K562 (cell line): ENCODE results near the gene SP6. TPM values are rescaled to one million over a fixed set of nuclear protein-coding genes. Genes with fewer than 3 reads are reported as not detected.

ENCODE experiments used
- ATAC-seq: fragments of 200-7000 bp; cut with Tn5 transposase; 3 replicates; pipeline ENCODE4 v1.9.1; 2020; ENCODE audit warnings: moderate library complexity
- BruUV-seq: library from RNA; stranded (reverse); fragments of 400-500 nt; replicated peaks from 2 replicates; lab custom pipeline; 2021; lab: Mats Ljungman, UMichigan
- CTCF ChIA-PET: fragments of 300-600 bp; formaldehyde crosslinking; extraction: SDS; loops from one replicate; lab custom pipeline; 2021; ENCODE audit warnings: low intra/inter-chr PET ratio; lab: Yijun Ruan, JAX
- POLR2A ChIA-PET: fragments of 300-600, 350-650 bp; sonication (Branson Sonifier 250); formaldehyde crosslinking; extraction: SDS; loops from one replicate; lab custom pipeline; 2021; ENCODE audit warnings: antibody characterized with exemption, inconsistent platforms; lab: Yijun Ruan, JAX
- DNase-seq, 4 experiments: peaks; one replicate each; pipeline versions ENCODE4 v3.0.0 to v3.0.0-alpha.2; 2011 to 2018; ENCODE audit warnings: low spot score in 3 of 4, mixed read lengths in 3 of 4; ENCODE audit errors: extremely low read depth in 1 of 4
- FAIRE-seq: peaks from 2 replicates; lab custom pipeline; 2011; peaks lifted over from hg19 to GRCh38; lab: Jason Lieb, UNC
- H2AFZ ChIP-seq: 2 replicates; pipeline ENCODE4 v1.6.0; 2011; ENCODE audit warnings: low read depth, low read length, control low read depth, inconsistent platforms
- H3K27ac ChIP-seq: fragments of 200-600 bp; 3 replicates; pipeline ENCODE4 v1.8.0; 2011; ENCODE audit warnings: low read depth, mild to moderate bottlenecking, control low read depth, inconsistent platforms, low read length, moderate library complexity, mixed read lengths; ENCODE audit errors: extremely low read depth
- H3K27me3 ChIP-seq, 2 experiments: fragments of 300-600 bp in 1 of 2; 2 replicates in 1 of 2; 3 replicates in 1 of 2; pipeline versions ENCODE4 v1.6.0 to v1.8.0; 2011; ENCODE audit warnings: inconsistent platforms in 2 of 2, low read length in 2 of 2, mild to moderate bottlenecking in 1 of 2, mixed read lengths in 1 of 2, moderate library complexity in 1 of 2; ENCODE audit not compliant: control insufficient read depth in 2 of 2, insufficient read depth in 2 of 2
- H3K36me3 ChIP-seq: fragments of 300-600 bp; 3 replicates; pipeline ENCODE4 v1.8.0; 2011; ENCODE audit warnings: mild to moderate bottlenecking, low read length, inconsistent platforms; ENCODE audit not compliant: control insufficient read depth, insufficient read depth
- H3K4me1 ChIP-seq, 2 experiments: fragments of 200-600 bp in 1 of 2; replicated peaks in 1 of 2; 2 replicates in 1 of 2; 3 replicates in 1 of 2; pipeline versions ENCODE4 v1.5.1 to v1.8.0; 2011; ENCODE audit warnings: inconsistent platforms in 2 of 2, low read length in 2 of 2, mild to moderate bottlenecking in 1 of 2, mixed read lengths in 1 of 2, moderate library complexity in 1 of 2; ENCODE audit not compliant: control insufficient read depth in 2 of 2, insufficient read depth in 2 of 2
- H3K4me2 ChIP-seq: 2 replicates; pipeline ENCODE4 v1.6.1; 2011; ENCODE audit warnings: low read length, control low read depth, inconsistent platforms, mixed read lengths; ENCODE audit not compliant: insufficient read depth
- H3K4me3 ChIP-seq: fragments of 200-600 bp; sonication (generic), shearing (Covaris generic); 2 replicates; pipeline ENCODE4 v1.5.1; 2016; ENCODE audit warnings: control low read depth, inconsistent platforms
- H3K79me2 ChIP-seq: fragments of 200-600 bp; 3 replicates; pipeline ENCODE4 v1.8.0; 2011; ENCODE audit warnings: low read length, inconsistent platforms; ENCODE audit not compliant: control insufficient read depth, insufficient read depth
- H3K9ac ChIP-seq, 2 experiments: 2 replicates each; pipeline versions ENCODE4 v1.6.0 to v1.6.1; 2011; ENCODE audit warnings: low read depth in 2 of 2, low read length in 2 of 2, control low read depth in 1 of 2, inconsistent platforms in 1 of 2, mild to moderate bottlenecking in 1 of 2, mixed read lengths in 1 of 2; ENCODE audit not compliant: insufficient read depth in 1 of 2
- H3K9me1 ChIP-seq: one replicate; pipeline ENCODE4 v1.6.0; 2011; ENCODE audit warnings: inconsistent platforms, mild to moderate bottlenecking, low read length, moderate library complexity; ENCODE audit not compliant: control insufficient read depth, insufficient read depth
- H3K9me3 ChIP-seq: replicated peaks from 2 replicates; pipeline ENCODE4 v1.5.1; 2011; ENCODE audit warnings: low read depth, low read length, inconsistent platforms; ENCODE audit not compliant: control insufficient read depth, insufficient read depth
- H4K20me1 ChIP-seq: replicated peaks from 2 replicates; pipeline ENCODE4 v1.6.1; 2011; ENCODE audit warnings: low read length, inconsistent platforms, mixed read lengths; ENCODE audit not compliant: control insufficient read depth, insufficient read depth
- ESRRA ChIP-seq: fragments of 450-650 bp; IDR thresholded peaks from 2 replicates; pipeline ENCODE4 v1.6.1; 2014; ENCODE audit warnings: low read depth, mild to moderate bottlenecking, moderate library complexity, borderline replicate concordance
- FOXA3 ChIP-seq, 2 experiments: fragments of 450-650 bp in 1 of 2; sonication (generic) in 1 of 2; formaldehyde crosslinking; IDR thresholded peaks in 1 of 2; conservative IDR thresholded peaks in 1 of 2; 2 replicates each; pipeline versions ENCODE4 v1.4.0 to v1.8.0; 2020 to 2022; ENCODE audit warnings: mild to moderate bottlenecking in 2 of 2, missing genetic modification reagents in 1 of 2
- ZNF263 ChIP-seq: sonication (generic); formaldehyde crosslinking; IDR thresholded peaks from 2 replicates; pipeline ENCODE4 v1.8.0; 2022; ENCODE audit warnings: mild to moderate bottlenecking, missing genetic modification reagents, borderline replicate concordance
- ZNF699 ChIP-seq: fragments of 250-450 bp; sonication (Bioruptor Pico); IDR thresholded peaks from 2 replicates; pipeline ENCODE4 v1.8.0; 2021; ENCODE audit warnings: mild to moderate bottlenecking, moderate library complexity; ENCODE audit not compliant: insufficient replicate concordance
- WGBS: fragments of 100-300 bp; shearing (Covaris generic); methylation state at CpG from one replicate; pipeline ENCODE4 v1.1.6; 2016; ENCODE audit warnings: low coverage, mixed read lengths; ENCODE audit not compliant: insufficient coverage; ENCODE audit errors: missing lambda C conversion rate; 5-methylcytosine and 5-hydroxymethylcytosine counted together
- in situ Hi-C: fragments of 300-500 bp; cut with MboI; formaldehyde crosslinking; loops from 4 replicates; pipeline ENCODE4 v1.15.0; 2018; ENCODE audit warnings: inconsistent platforms, mixed read lengths
- intact Hi-C: fragments of 100-400 bp; cut with micrococcal nuclease; formaldehyde crosslinking; loops from 2 replicates; pipeline ENCODE4 v1.14.2; 2022
- polyA plus RNA-seq, 8 experiments: library from polyadenylated mRNA; depleted of rRNA in 4 of 8; stranded (reverse) in 5 of 8; unstranded in 3 of 8; fragments of >200 nt; fragmentation: Nextera tagmentation in 2 of 8; fragmentation: Illumina TruSeq in 1 of 8; extraction: Ambion mirVana in 2 of 8; extraction: Trizol in 1 of 8; gene quantifications; 2 replicates each; pipeline versions ENCODE4 v1.2.1 to v1.2.3, GENCODE V29; 2011 to 2014; ENCODE audit warnings: inconsistent platforms in 1 of 8, missing spikeins in 1 of 8
- total RNA-seq, 7 experiments: library from RNA; depleted of rRNA in 6 of 7; stranded (reverse); fragments of >200 nt in 6 of 7; fragmentation: Illumina TruSeq in 2 of 7; extraction: Trizol in 2 of 7; gene quantifications; 2 replicates each; pipeline versions ENCODE4 v1.2.1 to v1.2.3, GENCODE V29; 2011 to 2021; ENCODE audit warnings: low replicate concordance in 1 of 7
- TF ChIP-seq, protein P1 (sequence below): fragments of 450-650 bp; IDR thresholded peaks from 2 replicates; pipeline ENCODE4 v1.6.1; 2016; ENCODE audit warnings: low read depth, mild to moderate bottlenecking, moderate library complexity

Gene SP6
- total and polyA plus RNA-seq, 9 of the 15 experiments (the other 6 are each of a cell fraction or from before 2014, with no cell fraction given) = 0.11 to 7.9 (median 2.2) TPM

DNA sequence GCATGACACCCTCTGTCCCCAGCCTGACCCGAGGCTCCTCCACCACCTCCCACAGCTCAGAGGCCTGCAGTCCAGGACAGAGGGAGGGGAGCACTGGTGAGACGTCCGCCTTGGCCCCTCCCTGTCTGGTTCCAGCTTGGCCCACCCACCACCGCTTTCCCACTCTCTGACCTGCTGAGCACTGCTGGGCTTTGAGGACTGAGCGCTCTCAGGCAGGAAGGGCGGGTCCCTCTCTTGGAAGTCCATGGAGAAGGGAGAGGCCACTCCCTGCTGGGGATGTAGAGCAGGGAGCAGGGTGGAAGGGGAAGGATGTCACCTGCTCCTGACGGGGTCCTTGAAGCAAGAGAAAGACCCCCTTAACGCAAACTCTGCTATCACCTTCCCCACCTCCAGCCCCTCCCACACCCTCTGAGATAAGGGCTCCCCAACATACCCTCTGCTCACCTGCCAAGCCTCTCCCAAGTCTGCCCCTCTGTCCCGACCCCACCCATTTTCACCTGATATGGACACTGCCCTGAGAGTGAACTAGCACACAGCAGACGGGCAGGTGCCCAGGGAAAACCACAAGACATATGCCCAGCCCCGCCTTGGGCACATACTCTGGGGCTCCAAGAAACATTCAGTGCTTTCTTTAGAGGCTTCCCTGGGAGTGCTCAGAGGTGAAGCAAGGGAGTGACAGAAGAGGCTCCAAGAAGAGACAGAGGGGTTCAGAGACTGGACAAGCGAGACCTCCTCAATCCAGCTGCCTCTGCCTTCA is 30.8 kb downstream of the SP6 start:
- Histone ChIP-seq H2AFZ (no peak overlapping the region), H3K27ac (peak overlapping the region; percentile 76; the same call in 2 of the 3 replicates)
- TF ChIP-seq ZNF263 (peak; percentile 89), ESRRA (peak; percentile 18; the same call in 1 of the 2 replicates), ZNF699 (no peak), FOXA3 (CRISPR knock-in tag; conservative IDR thresholded peaks at IDR 0.05 in 1 of 2, IDR thresholded peaks at IDR 0.05 in 1 of 2) (0 out of 4 replicates have a peak, but pooled peaks of 1 of the 2 experiments have one; percentile 32)
- TF ChIP-seq, protein P1, sequence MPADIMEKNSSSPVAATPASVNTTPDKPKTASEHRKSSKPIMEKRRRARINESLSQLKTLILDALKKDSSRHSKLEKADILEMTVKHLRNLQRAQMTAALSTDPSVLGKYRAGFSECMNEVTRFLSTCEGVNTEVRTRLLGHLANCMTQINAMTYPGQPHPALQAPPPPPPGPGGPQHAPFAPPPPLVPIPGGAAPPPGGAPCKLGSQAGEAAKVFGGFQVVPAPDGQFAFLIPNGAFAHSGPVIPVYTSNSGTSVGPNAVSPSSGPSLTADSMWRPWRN = no peak
- TF ChIP-seq, all 486 proteins: peak for 3
- DNase-seq (peak; percentile 49 to 73 (median 68)), ATAC-seq (peak; percentile 37), FAIRE-seq (no peak)
- H3K4me1 ChIP-seq = peaks cover 13 to 30% of the 10 kb centered on the region in 2 experiments
- ChIA-PET CTCF (no interaction called here), POLR2A (interaction anchor here (0.6 to 4.0 kb wide), 4 partner anchors 9 to 75 kb away, joined by 3 to 28 read pairs (median 4); partner anchors contain the start of genes LRRC46 and MRPL10)
- peak overlapping the region; percentile 97 for H3K4me2 ChIP-seq
- in situ Hi-C loops = no loop called here
- H3K9me3 ChIP-seq = no peaks in the 10 kb centered on the region
- BruUV-seq = no TSS peak
- peaks cover 9% of the 10 kb centered on the region for H3K79me2 ChIP-seq
- peak overlapping the region in 1 of 2 experiments; percentile 90; a peak in 2 of 4 replicates for H3K9ac ChIP-seq
- no peaks in the 10 kb centered on the region for H3K9me1 ChIP-seq
- 18% methylated on average over 12 of the region's 12 CpGs for WGBS
- intact Hi-C loops = no loop called here
- H3K4me3 ChIP-seq = peak overlapping the region; percentile 79
- no peaks in the 10 kb centered on the region for H3K27me3 ChIP-seq
- H4K20me1 ChIP-seq = no peaks in the 10 kb centered on the region
- peaks cover 51% of the 10 kb centered on the region; the same call in 2 of the 3 replicates for H3K36me3 ChIP-seq
